ENCODE results near the gene YBX1. TPM values are rescaled to one million over a fixed set of nuclear protein-coding genes. Genes with fewer than 3 reads are reported as not detected.
A peak's percentile ranks its signal among the peaks of the same experiment; 100 is the strongest.

The YBX1 gene
- total and polyA plus RNA-seq, 2 of the 13 experiments (the other 11 are each of a cell fraction or from before 2014, with no cell fraction given): 339 to 628 TPM

DNA sequence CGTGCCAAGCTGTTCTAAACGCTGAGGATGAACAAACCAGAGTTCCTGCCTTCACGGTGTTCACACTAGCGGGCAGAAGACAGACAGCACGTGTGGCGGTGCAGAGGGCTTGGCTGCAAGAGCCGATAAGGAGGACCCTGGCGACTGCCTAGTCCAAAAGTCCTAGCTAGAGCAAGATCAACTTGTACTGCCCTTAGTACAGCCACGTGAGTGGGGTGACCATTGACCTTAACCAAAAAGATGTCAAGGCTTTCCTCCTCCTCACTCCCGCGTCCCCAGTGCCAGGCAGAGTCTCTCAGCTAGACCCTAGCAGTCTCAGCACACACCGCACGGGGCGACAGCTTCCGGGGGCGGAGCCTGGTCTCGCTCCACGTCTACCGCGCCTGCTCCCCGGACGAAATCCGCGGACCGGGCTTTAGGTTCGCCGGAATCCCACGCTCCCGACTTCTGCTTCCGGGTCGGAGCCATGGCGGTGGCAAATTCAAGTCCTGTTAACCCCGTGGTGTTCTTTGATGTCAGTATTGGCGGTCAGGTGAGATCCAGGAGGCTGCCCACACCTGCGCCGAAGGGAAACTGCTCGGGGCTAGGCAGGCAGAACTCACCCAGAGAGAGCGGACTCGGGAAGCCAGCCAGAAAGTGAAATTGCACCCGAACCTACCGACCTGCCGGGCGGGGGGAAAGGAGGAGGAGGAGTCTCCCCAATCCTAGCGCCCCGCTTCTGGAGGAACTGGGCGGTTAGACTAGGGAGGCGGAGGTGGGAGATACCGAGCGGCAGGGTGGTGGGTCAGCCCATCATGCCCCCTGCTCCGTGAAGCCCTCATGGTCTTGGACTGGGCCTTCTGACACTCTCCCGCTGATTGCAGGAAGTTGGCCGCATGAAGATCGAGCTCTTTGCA, 24.0 kb upstream of the YBX1 start, which contains the start of gene PPIH (continued):
- TF ChIP-seq, protein P1, sequence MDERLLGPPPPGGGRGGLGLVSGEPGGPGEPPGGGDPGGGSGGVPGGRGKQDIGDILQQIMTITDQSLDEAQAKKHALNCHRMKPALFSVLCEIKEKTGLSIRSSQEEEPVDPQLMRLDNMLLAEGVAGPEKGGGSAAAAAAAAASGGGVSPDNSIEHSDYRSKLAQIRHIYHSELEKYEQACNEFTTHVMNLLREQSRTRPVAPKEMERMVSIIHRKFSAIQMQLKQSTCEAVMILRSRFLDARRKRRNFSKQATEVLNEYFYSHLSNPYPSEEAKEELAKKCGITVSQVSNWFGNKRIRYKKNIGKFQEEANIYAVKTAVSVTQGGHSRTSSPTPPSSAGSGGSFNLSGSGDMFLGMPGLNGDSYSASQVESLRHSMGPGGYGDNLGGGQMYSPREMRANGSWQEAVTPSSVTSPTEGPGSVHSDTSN (CRISPR knock-in tag; IDR thresholded peaks at IDR 0.05): peak; percentile 20; the same call in 1 of the 2 replicates
- TF ChIP-seq ZNF484 (CRISPR knock-in tag; IDR thresholded peaks at IDR 0.05; ENCODE audit: borderline replicate concordance, low read depth): no peak
- peak; percentile 96 for TF ChIP-seq POLR2G (IDR thresholded peaks at IDR 0.05; ENCODE audit: low read depth, low read length)
- peak; percentile 53; the same call in 1 of the 2 replicates for TF ChIP-seq HNRNPL (IDR thresholded peaks at IDR 0.05; ENCODE audit: low read depth, low read length)
- no peak for TF ChIP-seq PAX8 (CRISPR knock-in tag; IDR thresholded peaks at IDR 0.05; ENCODE audit: borderline replicate concordance)
- TF ChIP-seq, protein P2, sequence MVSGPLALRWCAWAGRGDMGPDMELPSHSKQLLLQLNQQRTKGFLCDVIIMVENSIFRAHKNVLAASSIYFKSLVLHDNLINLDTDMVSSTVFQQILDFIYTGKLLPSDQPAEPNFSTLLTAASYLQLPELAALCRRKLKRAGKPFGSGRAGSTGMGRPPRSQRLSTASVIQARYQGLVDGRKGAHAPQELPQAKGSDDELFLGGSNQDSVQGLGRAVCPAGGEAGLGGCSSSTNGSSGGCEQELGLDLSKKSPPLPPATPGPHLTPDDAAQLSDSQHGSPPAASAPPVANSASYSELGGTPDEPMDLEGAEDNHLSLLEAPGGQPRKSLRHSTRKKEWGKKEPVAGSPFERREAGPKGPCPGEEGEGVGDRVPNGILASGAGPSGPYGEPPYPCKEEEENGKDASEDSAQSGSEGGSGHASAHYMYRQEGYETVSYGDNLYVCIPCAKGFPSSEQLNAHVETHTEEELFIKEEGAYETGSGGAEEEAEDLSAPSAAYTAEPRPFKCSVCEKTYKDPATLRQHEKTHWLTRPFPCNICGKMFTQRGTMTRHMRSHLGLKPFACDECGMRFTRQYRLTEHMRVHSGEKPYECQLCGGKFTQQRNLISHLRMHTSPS (CRISPR knock-in tag; IDR thresholded peaks at IDR 0.05; ENCODE audit: low read depth): peak; percentile 69; the same call in 1 of the 2 replicates
- TF ChIP-seq GTF2F1 (IDR thresholded peaks at IDR 0.05; ENCODE audit: low read length): no peak
- TF ChIP-seq, protein P3, sequence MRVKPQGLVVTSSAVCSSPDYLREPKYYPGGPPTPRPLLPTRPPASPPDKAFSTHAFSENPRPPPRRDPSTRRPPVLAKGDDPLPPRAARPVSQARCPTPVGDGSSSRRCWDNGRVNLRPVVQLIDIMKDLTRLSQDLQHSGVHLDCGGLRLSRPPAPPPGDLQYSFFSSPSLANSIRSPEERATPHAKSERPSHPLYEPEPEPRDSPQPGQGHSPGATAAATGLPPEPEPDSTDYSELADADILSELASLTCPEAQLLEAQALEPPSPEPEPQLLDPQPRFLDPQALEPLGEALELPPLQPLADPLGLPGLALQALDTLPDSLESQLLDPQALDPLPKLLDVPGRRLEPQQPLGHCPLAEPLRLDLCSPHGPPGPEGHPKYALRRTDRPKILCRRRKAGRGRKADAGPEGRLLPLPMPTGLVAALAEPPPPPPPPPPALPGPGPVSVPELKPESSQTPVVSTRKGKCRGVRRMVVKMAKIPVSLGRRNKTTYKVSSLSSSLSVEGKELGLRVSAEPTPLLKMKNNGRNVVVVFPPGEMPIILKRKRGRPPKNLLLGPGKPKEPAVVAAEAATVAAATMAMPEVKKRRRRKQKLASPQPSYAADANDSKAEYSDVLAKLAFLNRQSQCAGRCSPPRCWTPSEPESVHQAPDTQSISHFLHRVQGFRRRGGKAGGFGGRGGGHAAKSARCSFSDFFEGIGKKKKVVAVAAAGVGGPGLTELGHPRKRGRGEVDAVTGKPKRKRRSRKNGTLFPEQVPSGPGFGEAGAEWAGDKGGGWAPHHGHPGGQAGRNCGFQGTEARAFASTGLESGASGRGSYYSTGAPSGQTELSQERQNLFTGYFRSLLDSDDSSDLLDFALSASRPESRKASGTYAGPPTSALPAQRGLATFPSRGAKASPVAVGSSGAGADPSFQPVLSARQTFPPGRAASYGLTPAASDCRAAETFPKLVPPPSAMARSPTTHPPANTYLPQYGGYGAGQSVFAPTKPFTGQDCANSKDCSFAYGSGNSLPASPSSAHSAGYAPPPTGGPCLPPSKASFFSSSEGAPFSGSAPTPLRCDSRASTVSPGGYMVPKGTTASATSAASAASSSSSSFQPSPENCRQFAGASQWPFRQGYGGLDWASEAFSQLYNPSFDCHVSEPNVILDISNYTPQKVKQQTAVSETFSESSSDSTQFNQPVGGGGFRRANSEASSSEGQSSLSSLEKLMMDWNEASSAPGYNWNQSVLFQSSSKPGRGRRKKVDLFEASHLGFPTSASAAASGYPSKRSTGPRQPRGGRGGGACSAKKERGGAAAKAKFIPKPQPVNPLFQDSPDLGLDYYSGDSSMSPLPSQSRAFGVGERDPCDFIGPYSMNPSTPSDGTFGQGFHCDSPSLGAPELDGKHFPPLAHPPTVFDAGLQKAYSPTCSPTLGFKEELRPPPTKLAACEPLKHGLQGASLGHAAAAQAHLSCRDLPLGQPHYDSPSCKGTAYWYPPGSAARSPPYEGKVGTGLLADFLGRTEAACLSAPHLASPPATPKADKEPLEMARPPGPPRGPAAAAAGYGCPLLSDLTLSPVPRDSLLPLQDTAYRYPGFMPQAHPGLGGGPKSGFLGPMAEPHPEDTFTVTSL (CRISPR knock-in tag; IDR thresholded peaks at IDR 0.05; ENCODE audit: borderline replicate concordance): 0 out of 2 replicates have a peak, but pooled peaks have one; percentile 21
- peak; percentile 80; the same call in 1 of the 2 replicates for TF ChIP-seq ZSCAN21 (CRISPR knock-in tag; IDR thresholded peaks at IDR 0.05; ENCODE audit: borderline replicate concordance)
- peak; percentile 77 for TF ChIP-seq MIER2 (CRISPR knock-in tag; IDR thresholded peaks at IDR 0.05)
- 0 out of 2 replicates have a peak, but pooled peaks have one; percentile 38 for TF ChIP-seq ZNF333 (CRISPR knock-in tag; IDR thresholded peaks at IDR 0.05; ENCODE audit: borderline replicate concordance)
- TF ChIP-seq SAP130 (CRISPR knock-in tag; IDR thresholded peaks at IDR 0.05; ENCODE audit: low read depth): peak; percentile 100
- no peak for TF ChIP-seq ZSCAN12 (CRISPR knock-in tag; IDR thresholded peaks at IDR 0.05)
- TF ChIP-seq ZNF34 (CRISPR knock-in tag; IDR thresholded peaks at IDR 0.05; ENCODE audit: borderline replicate concordance): no peak
- TF ChIP-seq, protein P4, sequence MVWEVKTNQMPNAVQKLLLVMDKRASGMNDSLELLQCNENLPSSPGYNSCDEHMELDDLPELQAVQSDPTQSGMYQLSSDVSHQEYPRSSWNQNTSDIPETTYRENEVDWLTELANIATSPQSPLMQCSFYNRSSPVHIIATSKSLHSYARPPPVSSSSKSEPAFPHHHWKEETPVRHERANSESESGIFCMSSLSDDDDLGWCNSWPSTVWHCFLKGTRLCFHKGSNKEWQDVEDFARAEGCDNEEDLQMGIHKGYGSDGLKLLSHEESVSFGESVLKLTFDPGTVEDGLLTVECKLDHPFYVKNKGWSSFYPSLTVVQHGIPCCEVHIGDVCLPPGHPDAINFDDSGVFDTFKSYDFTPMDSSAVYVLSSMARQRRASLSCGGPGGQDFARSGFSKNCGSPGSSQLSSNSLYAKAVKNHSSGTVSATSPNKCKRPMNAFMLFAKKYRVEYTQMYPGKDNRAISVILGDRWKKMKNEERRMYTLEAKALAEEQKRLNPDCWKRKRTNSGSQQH (CRISPR knock-in tag; IDR thresholded peaks at IDR 0.05; ENCODE audit: low read depth): peak; percentile 96; the same call in 1 of the 2 replicates
- peak; percentile 63; the same call in 1 of the 2 replicates for TF ChIP-seq MEF2D (CRISPR knock-in tag; IDR thresholded peaks at IDR 0.05)

All from HepG2 (cell line).